CD4-positive, alpha-beta T cell (primary cell): ENCODE data around the gene CAPN2. TPM values are rescaled to one million over a fixed set of nuclear protein-coding genes. Genes with fewer than 3 reads are reported as not detected.

Source experiments
- ATAC-seq: fragments of 200-7000 bp; cut with Tn5 transposase; one replicate; pipeline ENCODE4 v1.10.0; 2022; ENCODE audit warnings: mild to moderate bottlenecking; ENCODE audit not compliant: poor library complexity
- CTCF ChIA-PET: fragments of 350-600 bp; sonication (Branson Sonifier 250); formaldehyde crosslinking; loops from one replicate; lab custom pipeline; 2021; ENCODE audit warnings: antibody characterized with exemption, inconsistent platforms; lab: Charles Lee
- POLR2A ChIA-PET: fragments of 350-600 bp; sonication (Branson Sonifier 250); formaldehyde crosslinking; loops from one replicate; lab custom pipeline; 2021; ENCODE audit warnings: antibody characterized with exemption, inconsistent platforms; lab: Charles Lee
- DNase-seq, 14 experiments: peaks; one replicate each; pipeline ENCODE4 v3.0.0-alpha.2; 2013 to 2020; ENCODE audit warnings: mixed read lengths in 2 of 14
- H3K27ac ChIP-seq, 2 donors: one replicate each; pipeline versions ENCODE4 v1.5.1 to v1.7.0; 2013; ENCODE audit warnings: low read length in 2 of 2, low read depth in 1 of 2, mild to moderate bottlenecking in 1 of 2
- H3K27me3 ChIP-seq, 2 experiments: 1 replicate in 1 of 2; 2 replicates in 1 of 2; pipeline versions ENCODE4 v1.6.1 to v1.7.0; 2013; ENCODE audit warnings: low read length in 2 of 2, control low read depth in 1 of 2, mild to moderate bottlenecking in 1 of 2, moderate library complexity in 1 of 2; ENCODE audit not compliant: insufficient read depth in 2 of 2, control insufficient read depth in 1 of 2
- H3K36me3 ChIP-seq: one replicate; pipeline ENCODE4 v1.6.1; 2013; ENCODE audit warnings: low read length, control low read depth; ENCODE audit not compliant: insufficient read depth
- H3K4me1 ChIP-seq: one replicate; pipeline ENCODE4 v1.6.1; 2013; ENCODE audit warnings: low read length, control low read depth; ENCODE audit not compliant: insufficient read depth
- H3K4me3 ChIP-seq: one replicate; pipeline ENCODE4 v1.5.1; 2013; ENCODE audit warnings: mild to moderate bottlenecking, low read length, moderate library complexity
- H3K9me3 ChIP-seq, 2 experiments: 1 replicate in 1 of 2; 2 replicates in 1 of 2; pipeline versions ENCODE4 v1.6.1 to v1.7.0; 2013; ENCODE audit warnings: low read length in 2 of 2, mild to moderate bottlenecking in 2 of 2, control low read depth in 1 of 2, moderate library complexity in 1 of 2; ENCODE audit not compliant: control insufficient read depth in 1 of 2, insufficient read depth in 1 of 2
- H3K27ac Mint-ChIP-seq: one replicate; pipeline ENCODE4 v1.8.0; 2020; ENCODE audit warnings: mixed read lengths
- H3K27me3 Mint-ChIP-seq: one replicate; pipeline ENCODE4 v1.8.0; 2021; ENCODE audit warnings: mixed read lengths
- H3K36me3 Mint-ChIP-seq: one replicate; pipeline ENCODE4 v1.8.0; 2021; ENCODE audit warnings: low read depth, mixed read lengths
- H3K4me1 Mint-ChIP-seq: one replicate; pipeline ENCODE4 v1.8.0; 2021; ENCODE audit warnings: low read depth, mixed read lengths
- H3K4me3 Mint-ChIP-seq: one replicate; pipeline ENCODE4 v1.8.0; 2020; ENCODE audit warnings: mild to moderate bottlenecking, mixed read lengths
- H3K9me3 Mint-ChIP-seq: one replicate; pipeline ENCODE4 v1.8.0; 2020; ENCODE audit warnings: mixed read lengths
- CTCF ChIP-seq: fragments of 200-600 bp; IDR thresholded peaks from one replicate; pipeline ENCODE4 v1.8.0; 2022; ENCODE audit warnings: antibody characterized with exemption, mild to moderate bottlenecking
- intact Hi-C, 2 experiments: fragments of 100-400 bp; cut with DNase I in 1 of 2; cut with micrococcal nuclease in 1 of 2; formaldehyde crosslinking; loops; one replicate each; pipeline versions ENCODE4 v1.15.1 to v1.9.0; 2023 to 2025; cut with DNase I, micrococcal nuclease
- total RNA-seq, 174 experiments: library from RNA in 2 of 174; stranded (reverse) in 2 of 174; gene quantifications; one replicate each; pipeline ENCODE4 v1.2.3 and lab custom pipeline; 2021 to 2026

The CAPN2 gene
- total RNA-seq, 2 experiments from 2014 or later = 110 to 114 TPM

GRCh38 chr1:223741861-223742260 lies 29.5 kb downstream of the CAPN2 start:
- no peaks in the 10 kb centered on the region for H3K9me3 ChIP-seq
- Mint-ChIP-seq H3K27ac (no peak overlapping the region), H3K9me3 (no peaks in the 10 kb centered on the region), H3K36me3 (peaks cover 55% of the 10 kb centered on the region), H3K4me1 (no peaks in the 10 kb centered on the region), H3K27me3 (no peaks in the 10 kb centered on the region), H3K4me3 (no peak overlapping the region)
- ChIA-PET POLR2A (no interaction called here), CTCF (no interaction called here)
- H3K27ac ChIP-seq = no peak overlapping the region
- no peaks in the 10 kb centered on the region for H3K27me3 ChIP-seq
- ATAC-seq = no peak
- intact Hi-C loops = loop anchor here in 1 of 2 experiments (10.0 kb wide), 1 partner anchor 617 kb away; no protein-coding TSS in a partner anchor
- TF ChIP-seq CTCF = no peak
- no peak for DNase-seq
- peaks cover 64% of the 10 kb centered on the region for H3K36me3 ChIP-seq
- H3K4me3 ChIP-seq = no peak overlapping the region
- H3K4me1 ChIP-seq = peaks cover 3% of the 10 kb centered on the region

- DNase-seq (no peak), ATAC-seq (no peak)
- Mint-ChIP-seq H3K27ac (no peak overlapping the region), H3K4me1 (peaks cover 7% of the 10 kb centered on the region), H3K9me3 (no peaks in the 10 kb centered on the region), H3K36me3 (peaks cover 62% of the 10 kb centered on the region), H3K27me3 (no peaks in the 10 kb centered on the region), H3K4me3 (no peak overlapping the region)
- intact Hi-C loops = loop anchor here in 1 of 2 experiments (10.0 kb wide), 1 partner anchor 618 kb away; no protein-coding TSS in a partner anchor
- no peak for TF ChIP-seq CTCF
- ChIA-PET POLR2A (no interaction called here), CTCF (no interaction called here)
- H3K36me3 ChIP-seq = peaks cover 69% of the 10 kb centered on the region
- no peak overlapping the region for H3K27ac ChIP-seq
- H3K27me3 ChIP-seq = no peaks in the 10 kb centered on the region
- no peaks in the 10 kb centered on the region for H3K9me3 ChIP-seq
- H3K4me3 ChIP-seq = no peak overlapping the region
- H3K4me1 ChIP-seq = peaks cover 4% of the 10 kb centered on the region
Observed at GRCh38 chr1:223742856-223743517, 30.6 kb downstream of the CAPN2 start.

- Mint-ChIP-seq H3K27me3 (no peaks in the 10 kb centered on the region), H3K4me3 (no peak overlapping the region), H3K27ac (no peak overlapping the region), H3K4me1 (peaks cover 7% of the 10 kb centered on the region), H3K36me3 (peaks cover 51% of the 10 kb centered on the region), H3K9me3 (no peaks in the 10 kb centered on the region)
- no peak for TF ChIP-seq CTCF
- no peak for ATAC-seq
- Histone ChIP-seq H3K4me3 (no peak overlapping the region), H3K9me3 (no peaks in the 10 kb centered on the region), H3K4me1 (peaks cover 18% of the 10 kb centered on the region), H3K27me3 (no peaks in the 10 kb centered on the region), H3K27ac (no peak overlapping the region), H3K36me3 (peaks cover 63% of the 10 kb centered on the region)
- no peak for DNase-seq
- CTCF ChIA-PET = interaction anchor here (0.7 to 1.2 kb wide), 4 partner anchors 32 to 901 kb away, joined by 3 to 4 read pairs (median 3); no protein-coding TSS in a partner anchor
- intact Hi-C loops = loop anchor here (5.0 to 10.0 kb wide), 2 partner anchors 33 to 621 kb away; partner anchors contain the start of gene CAPN2 (in 1 of the 2)
- POLR2A ChIA-PET = interaction anchor here (0.5 kb wide), 1 partner anchor 50 kb away, joined by 3 read pairs; no protein-coding TSS in a partner anchor
Observed at GRCh38 chr1:223745731-223746130, 33.4 kb downstream of the CAPN2 start.
